Nephron (organoid): ENCODE results near the gene CRACDL.

Experiments used
- H3K27ac Mint-ChIP-seq, 3 experiments: 2 replicates each; pipeline ENCODE4 v1.8.0; 2020; ENCODE audit warnings: mixed read lengths in 3 of 3, mild to moderate bottlenecking in 2 of 3, moderate library complexity in 1 of 3
- H3K27me3 Mint-ChIP-seq: 2 replicates; pipeline ENCODE4 v1.8.0; 2021; ENCODE audit warnings: low read depth, mild to moderate bottlenecking, moderate library complexity, mixed read lengths
- H3K36me3 Mint-ChIP-seq: 2 replicates; pipeline ENCODE4 v1.8.0; 2020; ENCODE audit warnings: low read depth, mixed read lengths
- H3K4me1 Mint-ChIP-seq: 2 replicates; pipeline ENCODE4 v1.8.0; 2020; ENCODE audit warnings: mixed read lengths
- H3K4me3 Mint-ChIP-seq, 3 experiments: 2 replicates each; pipeline ENCODE4 v1.8.0; 2020; ENCODE audit warnings: mild to moderate bottlenecking in 3 of 3, mixed read lengths in 3 of 3, moderate library complexity in 2 of 3
- H3K9me3 Mint-ChIP-seq: 2 replicates; pipeline ENCODE4 v1.8.0; 2020; ENCODE audit warnings: mixed read lengths
- CTCF ChIP-seq, 3 experiments: fragments of 200-600 bp; sonication (generic); IDR thresholded peaks; one replicate each; pipeline ENCODE4 v1.5.0; 2021; ENCODE audit warnings: antibody characterized with exemption in 3 of 3; ENCODE audit not compliant: unreplicated experiment in 3 of 3

CRACDL gene

GRCh38 chr2:98804736-98805135 lies 131.3 kb downstream of the CRACDL start:
- Mint-ChIP-seq H3K4me1 (peaks cover 35% of the 10 kb centered on the region), H3K27ac (no peak overlapping the region), H3K4me3 (no peak overlapping the region), H3K9me3 (no peaks in the 10 kb centered on the region), H3K27me3 (peaks cover 22% of the 10 kb centered on the region), H3K36me3 (no peaks in the 10 kb centered on the region)
- no peak for TF ChIP-seq CTCF (IDR thresholded peaks at IDR 0.05; ENCODE audit: unreplicated experiment in 3 of 3)

GRCh38 chr2:98804265-98804650 lies 131.8 kb downstream of the CRACDL start:
- Mint-ChIP-seq H3K4me3 (no peak overlapping the region), H3K36me3 (no peaks in the 10 kb centered on the region), H3K4me1 (peaks cover 35% of the 10 kb centered on the region), H3K27ac (no peak overlapping the region), H3K27me3 (peaks cover 19% of the 10 kb centered on the region), H3K9me3 (no peaks in the 10 kb centered on the region)
- no peak for TF ChIP-seq CTCF (IDR thresholded peaks at IDR 0.05; ENCODE audit: unreplicated experiment in 3 of 3)

GRCh38 chr2:98803405-98804264 lies 132.4 kb downstream of the CRACDL start:
- H3K27ac Mint-ChIP-seq, result no peak overlapping the region
- H3K9me3 Mint-ChIP-seq, result no peaks in the 10 kb centered on the region
- TF ChIP-seq CTCF (IDR thresholded peaks at IDR 0.05; ENCODE audit: unreplicated experiment in 3 of 3), result no peak
- no peak overlapping the region for H3K4me3 Mint-ChIP-seq
- no peaks in the 10 kb centered on the region for H3K36me3 Mint-ChIP-seq
- peaks cover 35% of the 10 kb centered on the region for H3K4me1 Mint-ChIP-seq
- peaks cover 15% of the 10 kb centered on the region for H3K27me3 Mint-ChIP-seq

- H3K4me1 Mint-ChIP-seq, result peaks cover 34% of the 10 kb centered on the region
- H3K27me3 Mint-ChIP-seq, result peaks cover 13% of the 10 kb centered on the region
- no peak overlapping the region for H3K27ac Mint-ChIP-seq
- H3K4me3 Mint-ChIP-seq, result no peak overlapping the region
- no peaks in the 10 kb centered on the region for H3K9me3 Mint-ChIP-seq
- H3K36me3 Mint-ChIP-seq, result no peaks in the 10 kb centered on the region
- no peak for TF ChIP-seq CTCF (IDR thresholded peaks at IDR 0.05; ENCODE audit: unreplicated experiment in 3 of 3)
Measured at GRCh38 chr2:98802344-98802743, 133.7 kb downstream of the CRACDL start.

- H3K4me1 Mint-ChIP-seq, result peaks cover 30% of the 10 kb centered on the region
- H3K27ac Mint-ChIP-seq, result no peak overlapping the region
- TF ChIP-seq CTCF (IDR thresholded peaks at IDR 0.05; ENCODE audit: unreplicated experiment in 3 of 3), result no peak
- no peaks in the 10 kb centered on the region for H3K36me3 Mint-ChIP-seq
- no peak overlapping the region for H3K4me3 Mint-ChIP-seq
- peaks cover 13% of the 10 kb centered on the region for H3K27me3 Mint-ChIP-seq
- no peaks in the 10 kb centered on the region for H3K9me3 Mint-ChIP-seq
Measured at GRCh38 chr2:98801921-98802321, 134.1 kb downstream of the CRACDL start.

- H3K4me1 Mint-ChIP-seq, result peaks cover 23% of the 10 kb centered on the region
- H3K27me3 Mint-ChIP-seq, result peaks cover 13% of the 10 kb centered on the region
- H3K4me3 Mint-ChIP-seq, result no peak overlapping the region
- no peak for TF ChIP-seq CTCF (IDR thresholded peaks at IDR 0.05; ENCODE audit: unreplicated experiment in 3 of 3)
- H3K36me3 Mint-ChIP-seq, result no peaks in the 10 kb centered on the region
- H3K27ac Mint-ChIP-seq, result no peak overlapping the region
- no peaks in the 10 kb centered on the region for H3K9me3 Mint-ChIP-seq
Measured at GRCh38 chr2:98801286-98801685, 134.7 kb downstream of the CRACDL start.
